CD4-positive, CD25-positive, alpha-beta regulatory T cell (primary cell): ENCODE results near the gene LGALS3BP. TPM values are rescaled to one million over a fixed set of nuclear protein-coding genes. Genes with fewer than 3 reads are reported as not detected.
"Not testable (repeated sequence)": the region's sequence is repeated elsewhere in the genome, so short reads cannot be mapped to it uniquely, and the experiment has no call there.

Experiments
- ATAC-seq, 2 donors: fragments of 150-1000 bp; cut with Tn5 transposase; one replicate each; pipeline ENCODE4 v1.10.0; 2021; ENCODE audit warnings: low read depth in 2 of 2, moderate number of reproducible peaks in 2 of 2, moderate library complexity in 1 of 2
- DNase-seq, 3 donors: peaks; one replicate each; pipeline versions ENCODE4 v3.0.0 to v3.0.0-alpha.2; 2012 to 2022; ENCODE audit warnings: mixed read lengths in 1 of 3
- H3K27ac ChIP-seq: one replicate; pipeline ENCODE4 v1.7.0; 2013; ENCODE audit warnings: mild to moderate bottlenecking, low read length; ENCODE audit not compliant: insufficient read depth, poor library complexity, severe bottlenecking
- H3K27me3 ChIP-seq: one replicate; pipeline ENCODE4 v1.7.0; 2013; ENCODE audit warnings: low read length; ENCODE audit not compliant: control insufficient read depth, insufficient read depth
- H3K36me3 ChIP-seq: one replicate; pipeline ENCODE4 v1.7.0; 2013; ENCODE audit warnings: mild to moderate bottlenecking, low read length, moderate library complexity; ENCODE audit not compliant: control insufficient read depth, insufficient read depth
- H3K4me1 ChIP-seq: 2 replicates; pipeline ENCODE4 v1.7.0; 2013; ENCODE audit warnings: mild to moderate bottlenecking, low read length; ENCODE audit not compliant: insufficient read depth, control insufficient read depth, poor library complexity, severe bottlenecking
- H3K4me3 ChIP-seq: one replicate; pipeline ENCODE4 v1.7.0; 2013; ENCODE audit warnings: low read depth, mild to moderate bottlenecking, low read length, moderate library complexity
- H3K9me3 ChIP-seq, 2 experiments: 1 replicate in 1 of 2; 2 replicates in 1 of 2; pipeline ENCODE4 v1.7.0; 2013; ENCODE audit warnings: low read length in 2 of 2, mild to moderate bottlenecking in 1 of 2, moderate library complexity in 1 of 2; ENCODE audit not compliant: control insufficient read depth in 2 of 2
- H3K27ac Mint-ChIP-seq, 3 donors: one replicate each; pipeline ENCODE4 v1.8.0; 2020 to 2022; ENCODE audit warnings: mild to moderate bottlenecking in 3 of 3, mixed read lengths in 3 of 3, moderate library complexity in 2 of 3
- H3K27me3 Mint-ChIP-seq: one replicate; pipeline ENCODE4 v1.8.0; 2022; ENCODE audit warnings: mild to moderate bottlenecking, mixed read lengths
- H3K36me3 Mint-ChIP-seq: one replicate; pipeline ENCODE4 v1.8.0; 2020; ENCODE audit warnings: mixed read lengths
- H3K4me1 Mint-ChIP-seq, 4 donors: one replicate each; pipeline ENCODE4 v1.8.0; 2020 to 2022; ENCODE audit warnings: mixed read lengths in 4 of 4, mild to moderate bottlenecking in 1 of 4
- H3K4me3 Mint-ChIP-seq, 4 donors: one replicate each; pipeline ENCODE4 v1.8.0; 2020 to 2022; ENCODE audit warnings: mild to moderate bottlenecking in 4 of 4, mixed read lengths in 4 of 4, moderate library complexity in 3 of 4
- H3K9me3 Mint-ChIP-seq, 7 donors: one replicate each; pipeline ENCODE4 v1.8.0; 2020 to 2022; ENCODE audit warnings: mixed read lengths in 7 of 7, mild to moderate bottlenecking in 3 of 7, moderate library complexity in 2 of 7
- polyA plus RNA-seq, 4 donors: library from polyadenylated mRNA; unstranded; fragments of 300-500 nt; fragmentation: Illumina TruSeq; gene quantifications; one replicate each; pipeline ENCODE4 v1.2.3, GENCODE V29; 2021
- total RNA-seq: library from RNA; stranded (reverse); gene quantifications from one replicate; pipeline ENCODE4 v1.2.3, GENCODE V29; 2022

The LGALS3BP gene
- total and polyA plus RNA-seq, 5 donors from 2014 or later = 23.4 to 43.5 (median 27.2) TPM

DNA sequence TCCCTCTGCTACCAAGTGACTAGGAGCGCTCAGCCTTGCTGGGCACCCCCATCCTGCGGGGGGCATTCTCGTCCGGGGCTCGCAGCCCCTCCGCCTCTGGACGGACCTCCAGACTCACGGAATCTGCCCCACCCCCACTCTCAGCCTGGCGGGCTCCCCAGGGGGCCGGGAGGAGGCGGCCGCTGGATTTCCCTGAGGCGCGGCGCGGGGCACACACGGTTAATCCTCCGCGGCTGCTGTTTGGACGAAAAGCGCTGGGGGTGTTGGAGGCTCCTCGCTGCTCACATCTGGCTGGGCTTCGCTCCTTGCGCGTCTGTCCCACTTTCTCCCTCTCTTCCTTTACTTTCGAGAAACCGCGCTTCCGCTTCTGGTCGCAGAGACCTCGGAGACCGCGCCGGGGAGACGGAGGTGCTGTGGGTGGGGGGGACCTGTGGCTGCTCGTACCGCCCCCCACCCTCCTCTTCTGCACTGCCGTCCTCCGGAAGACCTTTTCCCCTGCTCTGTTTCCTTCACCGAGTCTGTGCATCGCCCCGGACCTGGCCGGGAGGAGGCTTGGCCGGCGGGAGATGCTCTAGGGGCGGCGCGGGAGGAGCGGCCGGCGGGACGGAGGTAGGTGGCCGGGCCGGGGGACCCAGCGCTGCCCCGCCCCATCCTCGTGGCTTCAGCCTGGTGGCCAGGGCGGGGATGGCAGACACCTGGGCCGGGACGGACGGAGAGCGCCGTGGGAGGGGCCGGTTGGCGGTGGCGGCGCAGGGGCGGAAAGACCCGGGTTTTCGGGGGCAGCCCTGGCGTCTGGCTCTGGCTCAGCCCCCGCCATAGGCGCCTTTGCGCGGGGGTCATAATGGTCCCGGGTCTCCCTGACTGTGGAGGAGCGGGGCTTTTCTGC lies 44.4 kb upstream of the LGALS3BP start, which contains the start of gene C1QTNF1:
Gene C1QTNF1 (plus strand): TSS at position 284 of the 886 bp plus-strand sequence. CDS start 19,800 bp downstream, outside the sequence.
- Histone ChIP-seq H3K27ac (no peak within 1 kb of the TSS), H3K4me3 (no peak within 1 kb of the TSS), H3K36me3 (no peaks in the 10 kb centered on the region), H3K27me3 (peaks cover 3% of the 10 kb centered on the region), H3K4me1 (peaks cover 12% of the 10 kb centered on the region), H3K9me3 (no peaks in the 10 kb centered on the region)
- ATAC-seq (peak; percentile 45 to 61), DNase-seq (peak in 1 of 3 donors; percentile 23)
- H3K27ac Mint-ChIP-seq = peak within 1 kb of the TSS in 1 of 3 donors; percentile 46
- H3K36me3 Mint-ChIP-seq = no peaks in the 10 kb centered on the region
- H3K27me3 Mint-ChIP-seq = peaks cover 73% of the 10 kb centered on the region
- H3K4me3 Mint-ChIP-seq = peak within 1 kb of the TSS; percentile 82 to 89 (median 88)
- H3K4me1 Mint-ChIP-seq = peaks cover 0 to 14% (median 7%) of the 10 kb centered on the region in 4 donors
- peaks cover 0 to 2% (median 0%) of the 10 kb centered on the region in 7 donors for H3K9me3 Mint-ChIP-seq

DNA sequence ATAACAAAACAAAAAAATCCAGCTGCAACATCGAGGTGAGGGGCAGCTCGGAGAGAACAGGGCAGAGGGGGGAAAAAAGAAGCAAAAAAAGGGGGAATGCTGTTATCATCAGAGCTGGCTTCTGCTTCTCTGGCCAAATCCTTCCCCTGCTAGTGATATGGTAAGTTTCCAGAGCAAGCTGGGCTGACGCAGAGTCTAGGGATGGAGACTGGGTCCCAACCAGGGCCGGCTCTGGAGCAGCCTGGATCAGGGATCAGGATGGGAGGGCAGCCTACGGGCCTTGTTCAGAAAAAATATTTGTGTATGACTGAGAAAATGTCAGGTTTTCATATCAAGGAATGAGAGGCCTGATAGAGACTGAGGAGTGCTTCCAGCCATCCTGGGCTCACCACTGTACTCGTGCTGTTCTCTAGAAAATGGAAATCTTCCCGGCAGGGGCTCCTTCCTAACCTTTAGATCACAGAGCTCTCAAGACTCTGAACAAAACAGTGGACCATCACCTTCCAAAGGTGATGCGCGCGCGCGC lies 43.5 kb upstream of the LGALS3BP start:
- no peak overlapping the region for H3K4me3 ChIP-seq
- peak overlapping the region in 2 of 4 donors; percentile 69 to 89 for H3K4me3 Mint-ChIP-seq
- H3K4me1 ChIP-seq = peaks cover 12% of the 10 kb centered on the region
- no peak overlapping the region for H3K27ac Mint-ChIP-seq
- H3K36me3 ChIP-seq = no peaks in the 10 kb centered on the region
- no peak overlapping the region for H3K27ac ChIP-seq
- H3K36me3 Mint-ChIP-seq = no peaks in the 10 kb centered on the region
- ATAC-seq (no peak), DNase-seq (no peak)
- H3K4me1 Mint-ChIP-seq = peaks cover 0 to 14% (median 7%) of the 10 kb centered on the region in 4 donors
- no peaks in the 10 kb centered on the region for H3K9me3 ChIP-seq
- peaks cover 74% of the 10 kb centered on the region for H3K27me3 Mint-ChIP-seq
- peaks cover 3% of the 10 kb centered on the region for H3K27me3 ChIP-seq
- peaks cover 0 to 2% (median 0%) of the 10 kb centered on the region in 7 donors for H3K9me3 Mint-ChIP-seq

- no peaks in the 10 kb centered on the region for H3K36me3 ChIP-seq
- H3K4me3 ChIP-seq = no peak overlapping the region
- peaks cover 3% of the 10 kb centered on the region for H3K27me3 ChIP-seq
- no peak overlapping the region for H3K27ac ChIP-seq
- Mint-ChIP-seq H3K9me3 (peaks cover 0 to 2% (median 0%) of the 10 kb centered on the region in 7 donors), H3K27me3 (peaks cover 67% of the 10 kb centered on the region), H3K4me1 (peaks cover 0 to 14% (median 7%) of the 10 kb centered on the region in 4 donors), H3K4me3 (peak overlapping the region in 1 of 4 donors; percentile 89), H3K27ac (no peak overlapping the region), H3K36me3 (no peaks in the 10 kb centered on the region)
- peaks cover 12% of the 10 kb centered on the region for H3K4me1 ChIP-seq
- H3K9me3 ChIP-seq = no peaks in the 10 kb centered on the region
- ATAC-seq = no peak
- DNase-seq = no peak
Measured at GRCh38 chr17:79022507-79022991, 42.8 kb upstream of the LGALS3BP start.

DNA sequence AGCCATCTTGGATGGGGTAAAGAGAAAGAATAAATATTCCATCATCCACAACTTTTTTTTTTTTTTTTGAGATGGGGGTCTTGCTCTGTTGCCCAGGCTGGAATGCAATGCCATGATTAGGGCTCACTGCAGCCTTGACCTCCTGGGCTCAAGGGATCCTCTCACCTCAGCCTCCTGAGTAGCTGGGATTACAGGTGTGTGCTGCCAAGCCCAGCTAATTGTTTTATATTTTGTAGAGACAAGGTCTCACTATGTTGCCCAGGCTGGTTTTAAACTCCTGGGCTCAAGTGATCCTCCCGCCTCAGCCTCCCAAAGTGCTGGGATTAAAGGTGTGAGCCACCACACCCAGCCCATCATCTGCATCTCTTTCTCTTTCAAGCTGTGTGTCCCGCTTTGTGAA lies 42.2 kb upstream of the LGALS3BP start:
- not testable (repeated sequence) for ATAC-seq, H3K36me3 ChIP-seq, H3K27ac ChIP-seq, H3K4me3 ChIP-seq, H3K27me3 ChIP-seq, H3K4me3 Mint-ChIP-seq, DNase-seq, H3K9me3 ChIP-seq, H3K36me3 Mint-ChIP-seq, H3K9me3 Mint-ChIP-seq, H3K27ac Mint-ChIP-seq
- Mint-ChIP-seq H3K4me1 (peaks cover 0 to 14% (median 7%) of the 10 kb centered on the region in 4 donors), H3K27me3 (peaks cover 66% of the 10 kb centered on the region)
- peaks cover 12% of the 10 kb centered on the region for H3K4me1 ChIP-seq

GRCh38 chr17:79020631-79021301 lies 41.0 kb upstream of the LGALS3BP start:
- DNase-seq = no peak
- Histone ChIP-seq H3K4me3 (no peak overlapping the region), H3K27me3 (peaks cover 3% of the 10 kb centered on the region), H3K9me3 (peaks cover 0 to 5% of the 10 kb centered on the region in 2 experiments), H3K27ac (no peak overlapping the region), H3K36me3 (no peaks in the 10 kb centered on the region), H3K4me1 (peaks cover 12% of the 10 kb centered on the region)
- Mint-ChIP-seq H3K4me3 (no peak overlapping the region), H3K36me3 (no peaks in the 10 kb centered on the region), H3K4me1 (peaks cover 0 to 14% (median 7%) of the 10 kb centered on the region in 4 donors), H3K9me3 (peaks cover 0 to 1% (median 0%) of the 10 kb centered on the region in 7 donors), H3K27me3 (peaks cover 67% of the 10 kb centered on the region), H3K27ac (no peak overlapping the region)
- ATAC-seq = no peak

- no peaks in the 10 kb centered on the region for H3K36me3 Mint-ChIP-seq
- peak; percentile 52 to 54 for ATAC-seq
- Histone ChIP-seq H3K9me3 (peaks cover 0 to 7% of the 10 kb centered on the region in 2 experiments), H3K27me3 (peaks cover 3% of the 10 kb centered on the region), H3K4me1 (peaks cover 12% of the 10 kb centered on the region), H3K36me3 (no peaks in the 10 kb centered on the region), H3K27ac (no peak overlapping the region), H3K4me3 (no peak overlapping the region)
- peak in 2 of 3 donors; percentile 47 to 75 for DNase-seq
- H3K27me3 Mint-ChIP-seq = peaks cover 64% of the 10 kb centered on the region
- peak overlapping the region in 1 of 4 donors; percentile 0 for H3K4me3 Mint-ChIP-seq
- H3K4me1 Mint-ChIP-seq = peaks cover 0 to 10% (median 5%) of the 10 kb centered on the region in 4 donors
- H3K9me3 Mint-ChIP-seq = peaks cover 0 to 1% (median 0%) of the 10 kb centered on the region in 7 donors
- H3K27ac Mint-ChIP-seq = no peak overlapping the region
Measured at GRCh38 chr17:79019632-79020584, 40.2 kb upstream of the LGALS3BP start.
